CD4-positive, alpha-beta T cell treated with Interleukin-15 for 1 hour (primary cell): ENCODE results near the gene ILKAP.

ENCODE experiments used
- DNase-seq: peaks from one replicate; pipeline ENCODE4 v3.0.0-alpha.2; 2020

Gene ILKAP

DNA sequence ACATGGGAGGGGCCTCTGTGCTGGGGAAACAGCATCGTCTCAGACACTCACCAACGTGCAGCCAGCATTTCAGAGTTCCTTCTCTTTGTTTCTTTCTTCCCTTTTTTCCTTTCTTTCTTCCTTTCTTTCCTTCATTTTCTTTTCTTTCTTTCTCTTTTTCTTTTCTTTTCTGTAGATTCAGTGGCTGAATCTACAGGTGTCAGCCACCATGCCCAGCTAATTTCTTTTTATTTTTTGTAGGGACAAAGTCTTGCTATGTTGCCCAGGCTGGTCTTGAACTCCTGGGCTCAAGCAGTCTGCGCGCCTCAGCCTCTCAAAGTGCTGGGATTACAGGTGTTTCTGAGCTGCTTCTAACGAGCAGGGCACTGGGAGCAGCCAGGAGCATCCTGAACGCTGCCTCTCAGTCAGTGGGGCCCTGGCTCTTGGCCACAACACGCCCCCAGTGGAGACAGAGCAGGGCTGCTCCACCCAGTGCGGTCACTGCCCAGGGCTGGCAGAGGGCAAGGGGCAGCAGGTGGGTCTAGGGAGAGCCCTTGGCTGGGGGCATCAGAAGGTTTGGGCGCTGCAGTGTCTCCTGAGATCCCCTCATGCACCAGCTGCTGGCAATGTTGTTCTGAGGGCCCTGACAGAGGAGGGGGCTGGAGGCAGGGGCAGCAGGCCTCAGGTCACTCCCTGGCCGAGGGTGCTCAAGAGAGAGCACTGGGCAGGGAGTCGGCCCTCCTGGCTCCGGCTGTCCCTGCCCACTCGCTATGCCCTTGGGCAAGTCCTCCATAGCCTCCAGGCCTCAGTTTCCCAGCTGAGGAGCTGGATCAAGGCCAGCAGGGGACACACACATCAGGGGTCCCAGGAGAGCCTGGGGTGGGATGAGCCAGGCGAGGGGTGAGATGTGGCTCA, 69.7 kb downstream of the ILKAP start:
- no peak for DNase-seq

DNA sequence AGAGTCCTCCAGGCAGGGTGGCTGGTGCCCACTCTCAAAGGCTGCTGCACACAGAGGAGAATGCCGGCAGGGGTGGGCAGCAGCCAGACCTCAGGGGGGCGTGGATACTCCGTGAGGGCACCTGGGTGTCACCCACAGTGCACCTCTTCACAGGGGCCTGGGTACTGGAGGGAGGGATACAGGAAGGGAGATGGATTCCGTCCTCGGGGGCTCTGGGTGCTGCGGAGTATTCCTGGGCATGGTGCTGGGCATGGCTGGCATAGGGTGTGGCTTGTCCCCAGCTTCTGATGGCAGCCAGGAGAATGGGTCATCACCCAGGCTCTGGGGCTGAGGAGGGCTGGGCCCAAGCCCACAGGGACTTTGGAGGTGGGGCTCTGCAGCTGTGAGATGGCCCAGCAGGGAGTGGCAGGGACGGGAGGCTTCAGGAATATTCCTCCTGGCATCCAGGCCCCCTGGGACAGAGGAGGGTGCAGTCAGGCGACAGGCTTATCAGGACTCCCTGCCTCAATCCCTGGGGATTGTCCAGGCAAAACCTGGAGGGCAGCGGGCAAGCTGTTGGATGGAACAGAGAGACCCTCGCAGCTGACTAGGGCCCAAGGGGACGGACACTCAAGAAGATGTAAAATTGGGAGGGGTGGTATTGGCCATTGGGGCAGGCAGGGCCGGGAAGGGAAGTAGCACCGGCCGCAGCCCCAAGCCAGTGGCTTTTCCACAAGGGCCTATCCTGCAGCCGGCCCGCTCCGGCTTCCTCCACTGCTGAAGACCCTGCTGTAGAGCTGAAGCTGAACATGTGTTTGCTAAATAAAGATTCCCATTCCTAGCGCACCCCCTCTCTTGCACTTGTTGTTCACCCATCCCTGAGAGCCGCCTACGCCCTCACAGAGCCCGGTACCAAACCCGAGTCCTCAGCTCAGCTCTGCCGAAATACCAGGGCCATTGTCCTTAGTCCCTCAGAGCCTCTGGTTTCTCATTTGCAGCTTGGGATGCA, 70.7 kb downstream of the ILKAP start:
- no peak for DNase-seq

DNA sequence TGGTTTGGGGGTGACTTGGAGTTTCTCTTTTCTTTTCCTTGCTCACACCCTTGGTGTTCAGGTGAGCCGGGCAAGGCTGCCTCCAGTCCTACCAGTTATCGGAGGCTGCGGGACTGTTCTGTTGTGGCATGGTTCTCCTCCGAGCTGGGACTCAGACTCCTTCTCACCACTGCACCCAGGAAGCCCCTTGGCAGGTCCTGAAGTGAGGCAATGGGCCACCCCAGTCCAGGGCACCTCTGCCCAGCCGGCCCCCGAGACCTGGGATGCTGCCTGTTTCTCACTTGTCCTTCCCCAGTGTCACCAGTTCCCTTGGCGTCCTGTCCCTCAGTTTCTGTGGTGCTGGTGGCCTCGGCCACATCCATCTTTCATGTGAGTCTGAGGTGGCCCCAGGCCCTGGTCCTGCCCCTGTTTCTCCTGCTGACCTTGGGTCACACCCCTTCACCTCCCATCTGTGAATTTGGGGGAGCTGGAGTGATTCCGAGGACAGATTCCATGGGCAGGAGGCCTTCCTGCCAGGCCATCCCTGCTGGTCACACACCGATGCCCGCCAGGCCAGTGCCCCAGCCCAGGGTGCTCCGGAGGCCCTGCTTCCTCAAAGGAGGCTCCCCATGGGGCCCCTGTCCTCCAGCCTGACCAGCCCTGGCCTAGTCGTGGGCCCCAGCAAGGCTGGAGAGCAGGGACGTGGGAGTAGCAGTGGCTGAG, 71.6 kb downstream of the ILKAP start:
- DNase-seq, result no peak

DNA sequence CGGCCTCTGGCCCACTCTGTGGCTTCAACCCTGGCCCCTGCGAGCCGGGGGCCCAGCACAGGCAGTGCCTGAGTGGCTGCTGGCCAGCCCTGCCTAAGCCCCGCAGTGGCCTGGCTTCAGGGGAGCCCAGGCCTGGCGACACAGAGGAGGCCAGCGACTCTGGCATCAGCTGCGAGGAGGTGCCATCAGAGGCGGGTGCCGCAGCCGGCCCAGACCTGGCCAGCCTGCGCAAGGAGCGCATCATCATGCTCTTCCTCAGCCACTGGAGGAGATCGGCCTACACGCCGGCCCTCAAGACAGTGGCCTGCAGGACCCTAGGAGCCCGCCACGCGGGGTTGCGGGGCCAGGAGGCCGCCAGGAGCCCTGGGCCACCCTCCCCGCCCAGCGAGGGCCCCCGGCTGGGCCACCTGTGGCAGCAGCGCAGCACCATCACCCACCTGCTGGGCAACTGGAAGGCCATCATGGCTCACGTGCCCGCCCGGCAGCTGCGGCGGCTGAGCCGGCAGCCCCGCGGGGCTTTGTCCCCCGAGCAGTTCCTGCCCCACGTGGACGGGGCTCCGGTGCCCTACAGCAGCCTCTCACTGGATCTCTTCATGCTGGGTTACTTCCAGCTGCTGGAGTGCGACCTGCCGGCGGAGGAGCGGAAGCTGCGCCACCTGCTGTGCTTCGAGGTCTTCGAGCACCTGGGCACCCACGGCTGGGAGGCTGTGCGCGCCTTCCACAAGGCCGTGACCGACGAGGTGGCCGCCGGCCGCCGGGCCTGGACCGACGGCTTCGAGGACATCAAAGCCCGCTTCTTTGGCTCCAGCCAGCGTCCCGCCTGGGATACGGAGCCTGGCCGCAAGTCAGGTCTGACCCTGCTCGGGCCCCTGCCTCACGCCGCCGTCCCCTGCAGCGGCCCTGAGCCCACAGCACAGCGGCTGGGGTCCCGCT, 72.5 kb downstream of the ILKAP start:
- DNase-seq, result no peak

DNA sequence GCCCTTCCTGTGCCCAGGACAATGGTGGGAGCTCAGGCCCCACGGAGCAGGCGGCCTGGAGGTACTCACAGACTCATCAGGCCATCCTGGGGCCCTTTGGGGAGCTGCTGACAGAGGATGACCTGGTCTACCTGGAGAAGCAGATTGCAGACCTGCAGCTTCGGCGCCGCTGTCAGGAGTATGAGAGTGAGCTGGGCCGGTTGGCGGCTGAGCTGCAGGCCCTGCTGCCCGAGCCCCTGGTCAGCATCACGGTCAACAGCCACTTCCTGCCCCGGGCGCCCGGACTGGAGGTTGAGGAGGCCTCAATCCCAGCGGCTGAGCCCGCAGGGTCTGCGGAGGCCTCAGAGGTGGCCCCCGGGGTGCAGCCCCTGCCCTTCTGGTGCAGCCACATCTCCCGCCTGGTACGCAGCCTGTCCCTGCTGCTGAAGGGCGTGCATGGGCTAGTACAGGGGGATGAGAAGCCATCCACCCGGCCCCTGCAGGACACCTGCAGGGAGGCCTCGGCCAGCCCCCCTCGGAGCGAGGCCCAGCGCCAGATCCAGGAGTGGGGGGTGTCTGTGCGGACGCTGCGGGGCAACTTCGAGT, 73.3 kb downstream of the ILKAP start:
- no peak for DNase-seq

DNA sequence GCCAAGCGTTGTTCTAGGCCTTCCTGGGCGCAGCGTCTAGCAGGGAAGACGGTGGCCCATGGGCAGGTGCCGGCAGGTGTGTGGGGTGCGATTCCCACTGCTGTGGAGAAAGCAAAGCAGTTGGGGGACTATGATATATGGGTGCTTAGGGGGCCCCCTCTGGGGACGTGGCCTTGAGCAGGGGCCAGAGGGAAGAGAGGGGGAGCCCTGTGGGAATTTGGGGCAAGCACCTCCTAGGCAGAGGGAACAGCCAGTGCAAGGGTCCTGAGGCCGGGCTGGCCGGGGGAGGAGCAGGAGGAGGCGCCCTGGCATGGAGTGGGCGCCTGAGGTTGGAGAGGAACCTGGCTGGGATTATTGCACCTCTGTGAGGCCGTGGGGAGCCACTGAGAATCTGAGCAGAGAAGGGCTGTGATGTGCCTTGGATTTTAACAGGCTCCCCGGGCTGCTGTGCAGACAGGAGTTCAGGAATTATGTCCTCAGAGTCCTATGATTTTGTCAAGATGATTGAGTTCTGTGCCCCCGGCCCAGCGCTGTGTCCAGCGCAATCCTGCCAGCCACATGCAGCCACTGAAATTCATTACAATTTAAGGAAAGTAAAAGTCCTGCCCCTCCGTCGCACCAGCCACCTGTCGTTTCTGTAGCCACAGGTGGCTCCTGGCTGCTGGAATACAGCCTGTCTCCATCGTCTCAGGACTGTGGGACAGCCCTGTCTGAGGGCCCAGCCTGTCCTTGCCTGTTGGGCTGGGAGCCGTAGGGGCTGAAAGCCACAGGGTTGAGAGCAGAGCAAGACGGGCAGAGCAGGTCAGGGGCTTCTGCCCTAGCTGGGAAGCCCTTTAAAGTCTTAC, 74.1 kb downstream of the ILKAP start:
- no peak for DNase-seq

DNA sequence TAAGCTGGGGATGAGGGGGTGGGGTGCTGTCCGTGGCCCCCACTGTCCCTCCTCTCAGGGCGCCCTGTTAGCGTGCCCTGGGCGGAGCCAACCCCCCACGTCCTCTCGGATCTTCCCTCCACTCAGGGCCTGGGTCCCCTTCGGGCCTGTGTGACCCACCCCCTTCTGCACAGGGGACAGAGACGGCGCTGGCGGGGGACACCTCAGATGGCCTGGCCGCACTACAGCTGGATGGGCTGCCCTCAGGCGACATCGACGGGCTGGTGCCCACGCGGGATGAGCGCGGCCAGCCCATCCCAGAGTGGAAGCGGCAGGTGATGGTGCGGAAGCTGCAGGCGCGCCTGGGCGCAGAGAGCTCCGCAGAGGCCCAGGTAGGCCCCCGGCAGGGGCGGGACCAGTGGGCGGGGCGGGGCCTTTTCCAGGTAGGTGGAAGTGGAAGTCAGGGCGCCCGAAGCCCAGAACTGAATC, 74.9 kb downstream of the ILKAP start:
- DNase-seq, result no peak

DNA sequence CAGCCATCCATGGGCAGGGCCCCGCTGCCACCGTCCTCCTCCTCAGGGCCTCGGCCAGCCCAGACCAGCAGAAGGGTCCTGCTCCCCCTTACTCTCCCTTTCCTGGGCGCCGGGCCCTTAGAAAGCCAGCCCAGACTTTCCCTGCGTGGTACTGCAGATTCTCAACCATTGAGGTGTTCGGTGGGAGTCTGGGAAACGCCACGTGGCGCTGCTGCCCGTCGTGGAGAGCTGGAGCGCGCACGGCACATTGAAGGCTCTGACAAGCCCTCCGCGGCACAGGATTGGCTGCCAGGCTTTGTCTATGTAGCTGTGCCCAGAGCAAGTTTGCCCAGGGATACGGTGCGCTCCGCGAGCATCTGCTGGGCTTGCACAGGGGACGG, 75.4 kb downstream of the ILKAP start:
- no peak for DNase-seq

DNA sequence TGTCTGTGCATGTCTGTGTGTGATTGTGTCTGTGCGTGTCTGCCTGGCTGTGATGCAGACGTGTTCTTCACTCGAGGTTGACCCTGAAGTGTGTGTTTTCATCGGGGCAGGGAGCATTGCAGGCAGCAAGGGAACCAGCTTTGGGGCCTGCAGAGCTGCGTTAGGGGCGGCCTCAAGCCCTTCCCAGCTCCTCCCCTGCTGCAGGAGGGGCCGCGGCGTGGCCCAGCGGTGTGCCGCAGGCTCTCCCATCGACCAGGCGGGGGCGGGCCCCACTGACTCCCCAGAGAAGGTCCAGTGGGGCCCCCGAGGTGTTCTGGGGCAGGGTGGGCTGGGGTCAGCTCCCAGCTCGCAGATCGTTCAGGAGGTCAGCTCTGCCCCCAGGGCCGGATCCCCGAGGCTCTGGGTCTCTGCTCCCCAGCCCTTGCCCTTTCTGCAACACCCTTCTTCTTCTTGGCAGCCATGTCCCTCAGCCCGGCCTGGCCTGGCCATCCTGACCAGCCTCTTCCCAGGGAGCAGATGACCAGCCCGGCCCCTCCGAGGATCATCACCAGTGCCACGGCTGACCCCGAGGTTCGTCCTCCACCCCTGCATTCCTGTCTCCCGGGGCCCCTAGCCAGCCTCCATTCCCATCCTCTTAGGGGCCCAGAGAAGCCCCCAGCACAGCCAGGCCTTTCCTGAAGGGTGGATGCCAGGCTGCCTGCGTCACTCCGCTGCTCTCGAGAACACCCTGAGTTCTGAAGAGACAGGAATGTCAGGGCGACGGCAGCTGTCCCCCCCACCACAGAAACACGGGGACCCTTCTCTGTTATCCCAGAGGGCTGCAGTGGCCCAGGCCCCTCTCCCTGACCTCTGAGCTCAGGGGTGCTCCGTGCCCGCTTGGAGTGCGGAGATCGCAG, 76.1 kb downstream of the ILKAP start:
- no peak for DNase-seq

DNA sequence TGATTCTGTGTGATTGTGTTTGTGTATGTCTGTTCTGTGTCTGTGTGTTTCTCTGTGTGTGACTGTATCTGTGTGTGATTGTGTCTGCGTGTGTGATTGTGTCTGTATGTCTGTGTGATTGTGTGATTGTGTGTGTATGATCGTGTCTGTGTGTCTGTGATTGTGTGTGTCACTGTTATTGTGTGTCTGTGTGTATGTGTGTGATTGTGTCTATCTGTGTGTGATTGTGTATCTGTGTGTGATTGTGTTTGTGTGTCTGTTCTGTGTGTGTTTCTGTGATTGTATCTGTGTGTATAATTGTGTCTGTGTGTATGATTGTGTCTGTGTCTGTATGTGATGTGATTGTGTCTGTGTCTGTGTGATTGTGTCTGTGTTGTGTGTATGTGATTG, 76.7 kb downstream of the ILKAP start:
- no peak for DNase-seq

DNA sequence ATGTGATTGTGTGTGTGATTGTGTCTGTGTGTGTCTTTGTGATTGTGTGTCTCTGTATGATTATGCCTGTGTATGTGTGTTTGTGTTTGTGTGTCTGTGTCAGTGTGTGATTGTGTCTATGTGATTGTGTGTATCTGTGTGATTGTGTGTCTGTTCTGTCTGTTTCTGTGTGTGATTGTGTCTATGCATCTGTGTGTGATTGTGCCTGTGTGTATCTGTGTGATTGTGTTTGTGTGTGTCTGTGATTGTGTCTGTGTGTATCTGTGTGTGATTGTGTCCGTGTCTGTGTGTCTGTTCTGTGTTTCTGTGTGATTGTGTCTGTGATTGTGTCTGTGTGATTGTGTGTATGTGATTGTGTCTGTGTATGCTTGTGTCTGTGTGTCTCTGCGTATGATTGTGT, 77.2 kb downstream of the ILKAP start:
- DNase-seq, result no peak

DNA sequence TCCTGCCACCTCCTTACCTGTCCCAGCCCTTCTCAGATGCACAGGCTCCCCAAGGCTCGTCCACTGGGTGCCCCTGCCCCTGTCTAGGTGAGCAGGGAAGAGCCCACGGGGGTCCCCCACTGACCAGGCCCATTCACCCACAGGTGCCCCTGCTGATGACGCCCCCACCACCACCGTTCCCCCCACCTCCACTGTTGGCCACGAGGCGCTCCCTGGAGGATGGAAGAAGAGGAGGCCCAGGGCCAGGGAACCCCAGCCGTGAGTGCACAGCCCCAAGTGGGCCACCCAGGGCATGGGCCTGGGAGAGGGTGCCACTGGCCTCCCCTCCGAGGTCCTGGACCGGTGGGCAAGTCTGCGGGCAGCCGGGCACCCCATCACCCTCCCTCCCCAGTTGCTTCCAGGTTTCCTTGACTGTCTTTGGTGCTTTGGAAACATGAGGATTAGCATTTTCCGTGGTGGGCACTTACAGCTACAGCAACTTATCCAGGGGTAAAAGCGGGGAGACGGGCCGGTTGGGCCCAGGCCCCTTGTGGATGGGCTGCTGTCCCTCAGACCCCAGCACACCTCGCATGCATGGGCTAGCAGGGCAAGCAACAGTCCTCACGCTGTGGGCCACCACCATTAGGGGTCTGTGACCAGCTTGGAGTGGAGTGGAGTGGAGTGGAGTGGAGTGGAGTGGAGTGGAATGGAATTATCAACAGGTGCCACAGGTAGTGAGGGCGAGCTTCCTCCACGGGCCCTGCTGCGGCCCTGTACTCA, 78.2 kb downstream of the ILKAP start:
- no peak for DNase-seq

DNA sequence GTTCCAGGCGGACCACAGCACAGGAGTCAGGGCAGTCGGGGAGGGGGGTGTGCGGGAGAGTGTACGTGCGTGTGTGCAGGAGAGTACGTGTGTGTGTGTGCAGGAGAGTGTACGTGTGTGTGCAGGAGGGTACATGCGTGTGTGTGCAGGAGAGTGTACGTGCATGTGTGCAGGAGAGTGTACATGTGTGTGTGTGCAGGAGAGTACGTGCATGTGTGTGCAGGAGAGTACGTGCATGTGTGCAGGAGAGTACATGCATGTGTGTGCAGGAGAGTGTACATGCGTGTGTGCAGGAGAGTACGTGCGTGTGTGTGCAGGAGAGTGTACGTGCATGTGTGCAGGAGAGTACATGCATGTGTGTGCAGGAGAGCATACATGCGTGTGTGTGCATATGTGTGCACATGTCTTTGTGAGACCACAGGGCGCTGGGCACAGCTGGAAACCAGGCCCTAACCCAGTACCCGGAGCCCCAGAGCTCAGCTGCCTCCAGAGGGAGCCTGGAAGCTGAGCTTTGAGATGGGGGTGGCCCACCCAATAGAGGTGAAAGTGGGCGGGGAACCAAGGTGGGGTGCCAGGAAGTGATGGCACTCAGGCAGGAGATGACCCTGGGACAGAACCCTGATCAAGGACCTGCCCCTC, 78.9 kb downstream of the ILKAP start:
- DNase-seq, result no peak

DNA sequence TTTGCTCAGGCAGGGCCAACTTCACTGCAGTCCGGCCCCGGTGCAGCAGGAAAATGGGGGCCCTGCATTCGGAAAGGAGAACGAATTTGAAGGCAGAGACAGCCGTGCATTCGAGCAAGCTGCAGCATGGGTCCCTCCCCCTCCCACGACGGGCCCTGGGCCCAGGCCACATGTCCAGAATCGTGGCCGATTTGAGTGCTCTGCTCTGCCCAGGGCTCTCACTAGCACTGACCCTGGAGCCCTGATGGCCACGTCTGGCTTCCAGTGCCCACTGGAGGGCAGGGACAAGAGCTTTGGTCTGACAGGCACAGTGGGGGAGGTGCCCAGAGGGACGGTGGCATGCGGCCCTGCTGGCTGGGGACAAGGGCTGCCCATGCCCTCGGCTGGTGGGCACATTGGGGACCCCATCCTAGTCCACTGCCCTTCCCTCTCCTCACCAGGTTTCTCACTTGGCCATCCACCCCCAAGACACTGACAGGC, 79.5 kb downstream of the ILKAP start:
- no peak for DNase-seq

DNA sequence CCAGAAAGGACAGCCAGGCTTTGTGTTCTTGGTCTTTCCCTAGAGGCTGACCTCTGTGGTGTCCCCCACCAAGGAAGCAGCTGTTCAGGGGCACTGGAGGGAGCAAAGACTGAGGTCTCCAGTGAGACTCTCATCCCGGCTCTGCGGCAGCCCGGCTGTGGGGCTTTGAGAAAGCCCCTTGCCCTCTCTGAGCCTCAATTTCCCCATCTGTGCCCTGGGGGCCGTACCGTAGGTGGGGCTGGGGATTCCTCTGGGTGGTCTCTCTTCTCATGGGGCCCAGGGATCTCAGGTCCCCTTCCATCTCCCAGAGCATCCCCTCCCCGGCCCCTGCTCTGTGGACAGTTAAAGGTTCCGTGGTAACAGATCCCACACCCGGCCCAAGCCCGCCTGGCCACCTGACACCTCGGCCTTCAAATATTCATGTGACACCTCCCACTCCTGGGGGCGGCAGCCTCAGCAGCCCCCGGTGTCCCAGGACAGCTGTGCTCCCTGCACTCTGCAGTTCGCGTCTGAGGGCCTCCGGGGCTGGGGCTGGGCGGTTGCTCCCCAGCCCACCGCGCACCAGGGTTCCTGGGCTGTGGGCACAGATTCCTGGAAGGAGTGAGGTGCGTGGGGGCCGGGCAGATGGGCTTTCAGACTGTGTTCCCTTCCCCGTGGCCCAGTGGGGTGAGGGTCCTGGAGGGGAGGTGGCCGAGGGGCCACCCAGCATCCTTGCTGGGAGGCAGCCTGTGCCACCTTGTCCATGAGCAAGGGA, 80.1 kb downstream of the ILKAP start:
- DNase-seq, result no peak

DNA sequence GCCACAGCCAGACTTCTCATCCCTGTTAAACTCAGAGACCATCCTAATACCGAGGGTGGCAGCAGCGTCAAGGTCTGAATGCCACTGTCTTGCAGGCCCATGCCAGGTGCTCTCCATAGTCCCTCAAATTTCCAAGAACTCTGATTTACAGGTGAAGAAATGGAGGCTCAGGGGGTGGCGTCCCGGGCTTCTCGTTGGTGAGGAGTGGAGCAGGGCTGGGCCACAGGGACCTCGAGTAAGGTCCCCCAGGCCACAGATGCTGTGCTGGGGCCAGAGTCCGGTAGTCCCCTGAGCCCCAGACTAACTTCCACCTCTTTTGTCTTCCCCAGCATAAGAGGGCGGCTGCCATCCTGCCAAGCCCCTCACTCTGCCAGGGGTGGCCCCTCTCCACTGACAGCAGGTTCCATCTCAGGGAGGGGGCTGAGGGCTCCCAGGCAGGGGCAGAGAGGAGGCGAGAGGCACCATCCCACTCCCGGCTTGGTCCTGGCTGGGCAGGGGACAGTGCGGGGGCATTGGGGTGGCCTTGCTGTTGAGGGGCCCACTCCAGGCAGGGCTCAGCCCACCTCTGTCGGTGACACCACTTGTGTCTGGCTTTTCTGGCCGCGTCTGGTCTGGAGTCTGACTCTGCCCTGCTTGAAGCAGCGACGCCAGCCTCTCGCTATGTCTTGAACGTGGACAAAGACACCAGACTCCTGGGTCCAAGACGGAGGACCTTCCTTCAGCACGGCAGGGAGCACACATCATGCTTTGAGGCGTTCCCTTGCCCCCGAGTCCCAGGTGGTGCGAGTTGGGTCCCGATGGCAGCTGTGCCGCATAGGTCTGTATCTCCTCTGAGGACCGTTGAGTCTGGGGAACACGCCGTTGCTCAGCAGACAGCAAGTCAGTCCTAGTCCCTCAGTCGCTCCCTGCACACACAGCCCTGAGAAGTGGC, 80.9 kb downstream of the ILKAP start:
- no peak for DNase-seq
